ENCODE measurements around the gene FIGLA.
"Not testable (repeated sequence)": the region's sequence is repeated elsewhere in the genome, so short reads cannot be mapped to it uniquely, and the experiment has no call there.

FIGLA gene

DNA sequence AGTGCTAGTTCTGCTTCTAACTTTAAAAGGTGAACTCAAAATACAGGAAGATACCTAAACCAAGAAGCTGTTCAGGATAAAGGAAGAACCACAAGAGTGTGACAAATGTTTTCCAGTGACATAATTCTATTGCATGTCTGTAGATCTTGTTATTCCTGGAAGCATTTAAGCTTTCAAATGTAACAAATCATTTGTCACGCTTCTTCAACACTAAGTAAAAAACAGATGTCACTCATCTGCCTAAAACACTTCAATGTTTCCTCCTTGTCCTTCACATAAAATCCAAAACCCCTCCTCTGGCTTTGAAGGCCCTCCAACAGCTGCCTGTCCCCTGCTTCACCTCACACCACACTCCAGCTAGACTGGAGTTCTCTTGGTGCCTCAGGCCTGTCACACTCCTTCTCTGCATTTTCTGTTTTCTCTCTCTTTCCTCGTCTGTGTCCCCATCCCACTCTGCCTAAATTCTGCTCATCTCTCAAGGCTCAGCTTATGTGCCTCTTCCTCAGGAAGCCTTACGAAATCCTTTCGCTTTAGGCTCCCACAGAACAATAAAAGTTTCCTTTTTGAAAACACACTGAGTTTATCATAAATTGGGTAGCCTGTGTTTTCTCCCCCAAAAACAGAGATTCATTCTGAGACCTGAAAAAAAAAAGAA, 36.4 kb upstream of the FIGLA start:
- Mint-ChIP-seq H3K9me3 (no peaks in the 10 kb centered on the region), H3K36me3 (ENCODE audit: low read depth) (peaks cover 4% of the 10 kb centered on the region), H3K4me3 (peak overlapping the region; percentile 14), H3K27me3 (ENCODE audit: low read depth) (no peaks in the 10 kb centered on the region), H3K4me1 (ENCODE audit: low read depth) (peaks cover 38% of the 10 kb centered on the region), H3K27ac (peak overlapping the region; percentile 77)

GRCh38 chr2:70823249-70823648, 32.8 kb upstream of the FIGLA start:
- H3K27ac Mint-ChIP-seq, result peak overlapping the region; percentile 83
- H3K27me3 Mint-ChIP-seq (ENCODE audit: low read depth), result no peaks in the 10 kb centered on the region
- no peaks in the 10 kb centered on the region for H3K9me3 Mint-ChIP-seq
- peaks cover 33% of the 10 kb centered on the region for H3K4me1 Mint-ChIP-seq (ENCODE audit: low read depth)
- peaks cover 4% of the 10 kb centered on the region for H3K36me3 Mint-ChIP-seq (ENCODE audit: low read depth)
- no peak overlapping the region for H3K4me3 Mint-ChIP-seq

- Mint-ChIP-seq H3K9me3 (no peaks in the 10 kb centered on the region), H3K4me3 (no peak overlapping the region), H3K4me1 (ENCODE audit: low read depth) (peaks cover 33% of the 10 kb centered on the region), H3K27ac (peak overlapping the region; percentile 83), H3K27me3 (ENCODE audit: low read depth) (no peaks in the 10 kb centered on the region), H3K36me3 (ENCODE audit: low read depth) (peaks cover 4% of the 10 kb centered on the region)
Observed at GRCh38 chr2:70822843-70823242, 32.4 kb upstream of the FIGLA start.

GRCh38 chr2:70820499-70820898, 30.1 kb upstream of the FIGLA start, which contains the start of gene CLEC4F:
Gene CLEC4F, minus strand, starts transcription at chr2:70820599. Its CDS starts 76 bp downstream, at chr2:70820523.
- Mint-ChIP-seq H3K4me3 (no peak within 1 kb of the TSS), H3K4me1 (ENCODE audit: low read depth) (peaks cover 28% of the 10 kb centered on the region), H3K36me3 (ENCODE audit: low read depth) (peaks cover 1% of the 10 kb centered on the region), H3K27me3 (ENCODE audit: low read depth) (no peaks in the 10 kb centered on the region), H3K9me3 (no peaks in the 10 kb centered on the region), H3K27ac (no peak within 1 kb of the TSS)

DNA sequence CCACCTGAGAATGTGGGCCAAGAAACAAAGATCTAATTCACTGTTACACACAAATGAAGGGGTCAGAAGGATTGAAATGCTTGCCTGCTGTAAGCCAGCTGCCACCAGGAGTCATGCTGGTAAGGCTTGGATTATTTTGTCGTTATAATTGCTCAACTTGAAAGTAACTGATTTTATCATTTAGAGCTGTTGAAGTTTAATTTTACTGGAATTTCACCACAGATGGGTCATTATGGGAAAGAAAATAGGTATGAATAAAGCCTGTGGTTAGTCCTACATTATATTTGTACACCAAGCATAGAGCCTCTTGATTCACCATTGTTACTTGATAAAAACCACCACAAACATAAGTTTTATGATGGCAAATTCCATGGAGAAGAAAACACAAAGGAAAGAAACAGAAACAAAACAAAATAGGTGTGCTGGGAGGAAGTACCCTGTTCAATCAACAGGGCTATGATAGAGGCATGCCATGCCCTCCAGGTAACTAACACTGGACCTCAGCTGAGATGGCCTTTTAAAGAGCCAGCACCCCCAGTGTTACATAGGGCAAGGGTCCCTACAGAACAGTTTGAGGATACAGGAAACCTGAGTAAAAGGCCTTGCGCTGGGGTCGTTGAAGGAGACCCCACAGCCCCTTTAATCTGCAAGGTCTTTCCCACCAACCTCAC, 27.0 kb upstream of the FIGLA start:
- Mint-ChIP-seq H3K36me3 (ENCODE audit: low read depth) (no peaks in the 10 kb centered on the region), H3K9me3 (no peaks in the 10 kb centered on the region), H3K4me1 (ENCODE audit: low read depth) (peaks cover 10% of the 10 kb centered on the region), H3K4me3 (no peak overlapping the region), H3K27me3 (ENCODE audit: low read depth) (no peaks in the 10 kb centered on the region), H3K27ac (no peak overlapping the region)

DNA sequence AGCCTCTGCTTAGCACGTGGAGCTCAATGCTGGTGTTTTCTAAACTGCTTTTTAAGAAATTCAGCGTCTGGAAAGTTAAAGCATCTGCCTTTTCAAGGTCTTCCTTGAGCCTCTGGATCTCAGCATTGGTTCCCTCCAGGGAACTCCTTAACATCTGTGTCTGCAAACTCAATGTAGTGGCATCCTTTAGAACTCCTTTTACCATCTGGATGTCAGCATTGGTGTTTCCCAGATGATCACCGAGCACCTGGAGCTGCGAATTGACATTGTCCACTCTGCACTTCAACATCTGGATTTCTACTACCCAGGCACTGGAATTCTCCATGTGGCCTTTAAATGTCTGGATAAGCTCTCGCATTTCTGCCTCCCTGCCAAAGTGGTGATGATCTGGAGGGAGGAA, 26.3 kb upstream of the FIGLA start:
- H3K9me3 Mint-ChIP-seq, result no peaks in the 10 kb centered on the region
- H3K27ac Mint-ChIP-seq, result no peak overlapping the region
- peaks cover 10% of the 10 kb centered on the region for H3K4me1 Mint-ChIP-seq (ENCODE audit: low read depth)

DNA sequence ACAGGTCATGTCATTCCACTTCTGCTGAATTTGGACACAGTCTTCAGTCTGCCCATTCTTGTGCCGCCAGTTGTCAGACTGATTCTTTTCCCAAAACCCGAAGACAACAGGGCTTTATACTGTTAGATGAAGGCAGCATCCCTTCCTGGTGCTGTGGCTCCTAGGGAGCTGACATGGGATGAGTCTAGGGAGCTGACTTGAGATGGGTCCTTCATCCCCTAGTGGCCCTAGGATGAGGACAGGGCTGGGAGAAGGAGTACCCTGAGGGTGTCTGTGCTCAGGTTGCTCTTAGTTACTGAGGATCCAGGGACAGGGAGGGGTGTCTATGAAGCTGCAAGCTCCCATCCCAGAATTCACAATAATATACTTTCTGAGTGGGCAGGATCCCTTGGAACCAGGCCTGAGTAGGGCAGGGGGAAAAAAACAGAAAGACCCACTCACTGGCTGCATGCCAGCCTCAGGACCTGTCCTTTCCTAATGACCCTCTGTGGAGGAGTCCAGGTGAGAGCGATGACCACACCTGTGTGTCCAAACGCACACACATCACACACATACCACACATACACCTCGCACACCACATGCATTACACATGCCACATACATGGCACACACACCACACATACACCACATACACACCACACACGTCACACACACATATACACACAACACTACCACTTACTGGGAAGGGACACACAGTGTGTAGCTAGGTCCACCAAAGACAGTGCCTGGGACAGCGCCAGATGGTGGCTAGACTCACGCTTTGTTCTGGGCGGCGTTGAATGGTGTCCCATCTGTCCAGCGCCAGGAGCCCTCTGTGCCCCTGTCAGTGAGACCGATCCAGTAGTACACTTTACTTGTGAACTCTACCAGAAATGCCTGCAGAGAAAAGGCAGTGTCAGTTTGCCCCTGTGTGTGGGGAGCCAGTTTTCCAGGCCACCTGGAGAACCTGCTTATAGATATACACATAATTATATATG, 18.8 kb upstream of the FIGLA start:
- Mint-ChIP-seq H3K27ac (no peak overlapping the region), H3K27me3 (ENCODE audit: low read depth) (no peaks in the 10 kb centered on the region), H3K9me3 (no peaks in the 10 kb centered on the region), H3K36me3 (ENCODE audit: low read depth) (no peaks in the 10 kb centered on the region), H3K4me3 (no peak overlapping the region), H3K4me1 (ENCODE audit: low read depth) (peaks cover 2% of the 10 kb centered on the region)

More for the DNA sequence above, 26.3 kb upstream of the FIGLA start:
- H3K36me3 Mint-ChIP-seq (ENCODE audit: low read depth), result no peaks in the 10 kb centered on the region
- H3K27me3 Mint-ChIP-seq (ENCODE audit: low read depth), result no peaks in the 10 kb centered on the region
- no peak overlapping the region for H3K4me3 Mint-ChIP-seq

GRCh38 chr2:70807828-70808118, 17.3 kb upstream of the FIGLA start:
- Mint-ChIP-seq H3K27me3 (ENCODE audit: low read depth) (no peaks in the 10 kb centered on the region), H3K4me3 (no peak overlapping the region), H3K9me3 (no peaks in the 10 kb centered on the region), H3K36me3 (ENCODE audit: low read depth) (no peaks in the 10 kb centered on the region), H3K4me1 (ENCODE audit: low read depth) (peaks cover 2% of the 10 kb centered on the region), H3K27ac (no peak overlapping the region)

DNA sequence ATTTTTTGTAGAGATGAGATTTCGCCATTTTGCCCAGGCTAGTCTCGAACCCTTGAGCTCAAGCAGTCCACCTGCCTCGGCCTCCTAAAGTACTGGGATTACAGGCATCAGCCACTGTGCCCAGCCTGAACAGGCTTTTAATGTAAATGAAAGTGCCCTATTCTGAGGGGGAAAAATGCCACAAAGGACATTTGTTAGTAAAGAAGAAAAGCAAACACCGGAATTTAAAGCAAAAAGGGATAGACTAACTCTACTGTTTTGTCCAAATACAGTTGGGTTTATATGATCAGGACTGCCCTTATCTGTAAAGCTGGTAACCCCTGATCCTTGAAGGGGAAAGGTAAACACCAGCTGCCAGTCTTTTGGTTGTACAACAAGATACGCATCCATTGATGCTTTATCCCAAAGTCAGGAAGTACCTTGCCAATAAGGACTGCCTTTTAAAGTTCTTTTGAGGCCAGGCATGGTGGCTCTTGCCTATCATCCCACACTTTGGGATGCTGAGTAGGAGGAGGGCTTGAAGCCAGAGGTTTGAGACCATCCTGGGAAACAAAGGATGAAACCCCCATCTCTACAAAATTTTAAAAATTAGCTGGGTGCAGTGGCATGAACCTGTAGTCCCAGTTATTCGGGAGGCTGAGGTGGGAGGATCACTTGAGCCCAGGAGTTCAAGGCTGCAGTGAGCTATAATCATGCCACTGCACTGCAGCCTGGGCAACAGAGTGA, 16.8 kb upstream of the FIGLA start:
- Mint-ChIP-seq H3K4me3 (no peak overlapping the region), H3K27ac (no peak overlapping the region), H3K4me1 (ENCODE audit: low read depth) (peaks cover 2% of the 10 kb centered on the region)

GRCh38 chr2:70806620-70807019, 16.2 kb upstream of the FIGLA start:
- H3K27me3 Mint-ChIP-seq (ENCODE audit: low read depth), result no peaks in the 10 kb centered on the region
- no peak overlapping the region for H3K4me3 Mint-ChIP-seq
- no peak overlapping the region for H3K27ac Mint-ChIP-seq
- H3K4me1 Mint-ChIP-seq (ENCODE audit: low read depth), result peaks cover 2% of the 10 kb centered on the region
- H3K9me3 Mint-ChIP-seq, result no peaks in the 10 kb centered on the region
- no peaks in the 10 kb centered on the region for H3K36me3 Mint-ChIP-seq (ENCODE audit: low read depth)

More for the DNA sequence above, 16.8 kb upstream of the FIGLA start:
- Mint-ChIP-seq H3K9me3 (no peaks in the 10 kb centered on the region), H3K27me3 (ENCODE audit: low read depth) (no peaks in the 10 kb centered on the region), H3K36me3 (ENCODE audit: low read depth) (no peaks in the 10 kb centered on the region)

DNA sequence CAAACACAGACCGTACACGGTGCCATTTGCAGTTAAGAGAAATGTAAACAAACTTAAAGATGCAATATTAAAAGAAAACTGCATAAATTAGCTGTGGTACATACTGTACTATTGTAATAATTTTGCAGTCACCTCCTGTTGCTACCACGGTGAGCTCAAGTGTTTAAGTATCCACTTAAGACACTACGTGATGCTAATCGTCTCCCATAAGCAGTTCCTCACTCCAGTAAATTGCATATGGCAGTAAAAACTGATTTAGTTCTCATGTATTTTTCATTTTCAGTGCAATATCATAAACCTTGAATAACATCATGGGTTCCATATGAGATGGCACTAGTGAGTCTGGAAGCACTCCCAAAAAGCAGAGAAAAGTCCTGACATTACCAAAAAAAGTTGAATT, 15.6 kb upstream of the FIGLA start:
- peaks cover 2% of the 10 kb centered on the region for H3K4me1 Mint-ChIP-seq (ENCODE audit: low read depth)
- H3K36me3 Mint-ChIP-seq (ENCODE audit: low read depth), result no peaks in the 10 kb centered on the region
- no peak overlapping the region for H3K27ac Mint-ChIP-seq
- H3K27me3 Mint-ChIP-seq (ENCODE audit: low read depth), result no peaks in the 10 kb centered on the region
- no peaks in the 10 kb centered on the region for H3K9me3 Mint-ChIP-seq
- H3K4me3 Mint-ChIP-seq, result no peak overlapping the region

GRCh38 chr2:70801607-70802263, 11.3 kb upstream of the FIGLA start:
- no peak overlapping the region for H3K27ac Mint-ChIP-seq
- peaks cover 13% of the 10 kb centered on the region for H3K4me1 Mint-ChIP-seq (ENCODE audit: low read depth)
- peaks cover 8% of the 10 kb centered on the region for H3K9me3 Mint-ChIP-seq
- no peaks in the 10 kb centered on the region for H3K27me3 Mint-ChIP-seq (ENCODE audit: low read depth)
- H3K36me3 Mint-ChIP-seq (ENCODE audit: low read depth), result peaks cover 2% of the 10 kb centered on the region
- H3K4me3 Mint-ChIP-seq, result no peak overlapping the region

DNA sequence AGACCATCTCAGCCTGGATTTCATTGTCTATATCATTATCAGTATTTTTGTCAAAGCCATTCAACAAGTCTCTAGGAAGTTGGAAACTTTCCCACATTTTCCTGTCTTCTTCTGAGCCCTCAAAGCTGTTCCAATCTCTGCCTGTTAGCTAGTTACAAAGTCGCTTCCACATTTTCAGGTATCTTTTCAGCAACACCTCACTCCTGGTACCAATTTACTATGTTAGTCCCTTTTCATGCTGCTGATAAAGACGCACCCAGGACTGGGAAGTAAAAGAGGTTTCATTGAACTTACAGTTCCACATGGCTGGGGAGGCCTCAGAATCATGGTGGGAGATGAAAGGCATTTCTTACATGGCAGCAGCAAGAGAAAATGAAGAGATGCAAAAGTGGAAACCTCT, 9.3 kb upstream of the FIGLA start:
- Mint-ChIP-seq H3K27me3 (ENCODE audit: low read depth) (no peaks in the 10 kb centered on the region), H3K4me1 (ENCODE audit: low read depth) (peaks cover 14% of the 10 kb centered on the region), H3K27ac (no peak overlapping the region)

DNA sequence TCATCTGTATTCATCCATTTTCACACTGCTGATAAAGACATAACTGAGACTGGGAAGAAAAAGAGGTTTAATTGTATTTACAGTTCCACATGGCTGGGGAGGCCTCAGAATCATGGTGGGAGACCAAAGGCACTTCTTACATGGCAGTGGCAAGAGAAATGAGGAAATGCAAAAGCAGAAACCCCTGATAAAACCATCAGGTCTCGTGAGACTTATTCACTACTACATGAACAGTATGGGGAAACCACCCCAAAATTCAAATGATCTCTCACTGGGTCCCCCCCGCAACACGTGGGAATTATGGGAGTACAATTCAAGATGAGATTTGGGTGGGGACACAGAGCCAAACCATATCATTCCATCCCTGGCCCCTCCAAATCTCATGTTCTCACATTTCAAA, 7.6 kb upstream of the FIGLA start:
- H3K9me3 Mint-ChIP-seq; H3K36me3 Mint-ChIP-seq (ENCODE audit: low read depth); H3K4me3 Mint-ChIP-seq; H3K27me3 Mint-ChIP-seq (ENCODE audit: low read depth); H3K27ac Mint-ChIP-seq: not testable (repeated sequence)
- H3K4me1 Mint-ChIP-seq (ENCODE audit: low read depth), result peaks cover 14% of the 10 kb centered on the region

More for the DNA sequence above, 9.3 kb upstream of the FIGLA start:
- Mint-ChIP-seq H3K9me3 (peaks cover 8% of the 10 kb centered on the region), H3K4me3 (no peak overlapping the region), H3K36me3 (ENCODE audit: low read depth) (peaks cover 2% of the 10 kb centered on the region)

Data from T-helper 1 cell treated with Interleukin-12 subunit alpha and Interleukin-12 subunit beta and Interleukin-4 antibody, amounts not matched to agents 30 μg/mL and 1 μg/mL, for 36 hours (primary cell).